ENCODE measurements around the gene LYPD6B.

- no peak for TF ChIP-seq CTCF (conservative IDR thresholded peaks at IDR 0.05; ENCODE audit: low read depth, low read length)
- TF ChIP-seq EZH2 (IDR thresholded peaks at IDR 0.05; ENCODE audit: borderline replicate concordance, low read depth, low read length, poor library complexity, severe bottlenecking): no peak
These were observed 11.7 kb downstream of the LYPD6B start for GRCh38 chr2:149050188-149050587.

All from A673 (cell line).